Measurements from ENCODE around the gene KLK4.

The KLK4 gene

DNA sequence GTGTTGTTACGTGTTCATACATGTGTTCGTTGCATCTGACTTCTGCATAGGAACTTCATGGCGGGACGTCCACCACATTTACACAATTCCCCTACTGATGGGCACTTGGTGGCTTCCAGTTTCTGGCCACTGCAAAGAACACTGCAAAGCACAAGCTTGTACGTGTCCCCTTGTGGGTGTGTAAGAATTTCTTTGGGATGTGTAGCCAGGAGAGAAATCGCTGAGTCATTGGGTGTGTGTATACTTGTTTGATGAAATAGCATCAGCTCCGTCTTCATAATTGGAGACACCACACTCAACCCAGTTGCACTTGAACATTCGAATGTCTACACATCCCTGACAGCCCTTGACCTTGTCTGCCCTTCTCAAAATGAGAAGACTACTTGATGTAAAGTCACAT, 22.4 kb upstream of the KLK4 start:
- Histone ChIP-seq H3K4me1 (no peaks in the 10 kb centered on the region), H2AFZ (no peak overlapping the region), H3K4me2 (ENCODE audit: low read length) (no peak overlapping the region), H3K27ac (no peak overlapping the region), H3K9me3 (ENCODE audit: control insufficient read depth, low read length) (no peaks in the 10 kb centered on the region), H3K9ac (no peak overlapping the region), H3K36me3 (ENCODE audit: control insufficient read depth, insufficient read depth, low read length) (no peaks in the 10 kb centered on the region), H3K4me3 (ENCODE audit: low read depth, low read length) (no peak overlapping the region), H3K27me3 (ENCODE audit: control insufficient read depth, insufficient read depth, low read length) (no peaks in the 10 kb centered on the region), H3K79me2 (no peaks in the 10 kb centered on the region)
- TF ChIP-seq, protein P1, sequence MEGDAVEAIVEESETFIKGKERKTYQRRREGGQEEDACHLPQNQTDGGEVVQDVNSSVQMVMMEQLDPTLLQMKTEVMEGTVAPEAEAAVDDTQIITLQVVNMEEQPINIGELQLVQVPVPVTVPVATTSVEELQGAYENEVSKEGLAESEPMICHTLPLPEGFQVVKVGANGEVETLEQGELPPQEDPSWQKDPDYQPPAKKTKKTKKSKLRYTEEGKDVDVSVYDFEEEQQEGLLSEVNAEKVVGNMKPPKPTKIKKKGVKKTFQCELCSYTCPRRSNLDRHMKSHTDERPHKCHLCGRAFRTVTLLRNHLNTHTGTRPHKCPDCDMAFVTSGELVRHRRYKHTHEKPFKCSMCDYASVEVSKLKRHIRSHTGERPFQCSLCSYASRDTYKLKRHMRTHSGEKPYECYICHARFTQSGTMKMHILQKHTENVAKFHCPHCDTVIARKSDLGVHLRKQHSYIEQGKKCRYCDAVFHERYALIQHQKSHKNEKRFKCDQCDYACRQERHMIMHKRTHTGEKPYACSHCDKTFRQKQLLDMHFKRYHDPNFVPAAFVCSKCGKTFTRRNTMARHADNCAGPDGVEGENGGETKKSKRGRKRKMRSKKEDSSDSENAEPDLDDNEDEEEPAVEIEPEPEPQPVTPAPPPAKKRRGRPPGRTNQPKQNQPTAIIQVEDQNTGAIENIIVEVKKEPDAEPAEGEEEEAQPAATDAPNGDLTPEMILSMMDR (IDR thresholded peaks at IDR 0.05) = no peak

DNA sequence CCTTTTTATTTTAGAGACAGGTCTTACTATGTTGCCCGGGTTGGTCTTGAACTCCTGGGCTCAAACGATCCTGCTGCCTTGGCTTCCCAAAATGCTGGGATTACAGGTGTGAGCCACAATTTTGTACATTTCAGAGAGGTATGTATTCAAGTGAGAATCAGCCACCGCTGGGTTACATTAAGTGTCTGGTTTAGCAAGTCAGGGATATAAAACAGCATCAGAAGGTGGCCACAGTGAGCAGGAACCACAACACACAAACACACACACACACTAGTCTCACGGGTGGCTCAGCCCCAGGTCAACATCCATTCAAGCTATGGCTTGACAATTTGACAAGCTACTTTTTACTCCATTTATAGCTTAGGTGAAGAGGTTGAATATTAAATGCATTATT, 21.5 kb upstream of the KLK4 start:
- Histone ChIP-seq H3K4me1 (no peaks in the 10 kb centered on the region), H2AFZ (no peak overlapping the region), H3K79me2 (no peaks in the 10 kb centered on the region), H3K27me3 (ENCODE audit: control insufficient read depth, insufficient read depth, low read length) (no peaks in the 10 kb centered on the region), H3K9me3 (ENCODE audit: control insufficient read depth, low read length) (no peaks in the 10 kb centered on the region), H3K27ac (no peak overlapping the region), H3K4me3 (ENCODE audit: low read depth, low read length) (no peak overlapping the region), H3K36me3 (ENCODE audit: control insufficient read depth, insufficient read depth, low read length) (no peaks in the 10 kb centered on the region), H3K4me2 (ENCODE audit: low read length) (no peak overlapping the region), H3K9ac (no peak overlapping the region)
- TF ChIP-seq, protein P1 (IDR thresholded peaks at IDR 0.05) = no peak

DNA sequence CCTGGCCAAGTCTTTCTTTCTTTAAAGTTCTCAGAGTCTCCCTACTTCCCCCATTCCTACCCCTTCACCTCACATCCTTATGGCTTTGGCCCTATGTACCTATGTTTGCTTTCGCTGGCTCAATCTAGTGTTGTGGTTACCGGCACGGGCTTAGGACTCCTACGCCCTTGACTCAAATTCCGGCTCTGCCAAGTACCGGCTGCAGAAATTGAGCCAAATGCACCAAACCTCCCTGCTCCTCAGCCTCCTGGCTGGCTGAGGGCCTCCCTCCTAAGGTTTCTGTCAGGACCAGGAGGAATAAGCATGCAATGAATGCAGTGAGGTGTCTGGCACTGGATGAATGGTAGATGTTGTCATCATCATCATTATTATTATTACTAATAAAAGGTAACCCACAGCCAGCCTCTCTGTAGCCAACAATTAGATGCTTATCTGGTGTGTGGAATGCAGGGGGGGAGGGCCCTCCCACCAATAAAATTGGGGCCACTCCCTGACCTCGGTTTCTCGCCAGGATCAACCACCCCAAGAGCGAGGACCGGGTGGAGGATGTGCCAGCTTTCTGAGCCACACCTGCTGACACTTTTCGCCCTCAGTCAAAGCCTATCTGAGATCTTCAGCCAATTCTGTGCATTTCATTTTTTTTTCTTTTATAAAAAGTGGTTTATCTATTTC, 21.0 kb upstream of the KLK4 start:
- Histone ChIP-seq H3K79me2 (no peaks in the 10 kb centered on the region), H2AFZ (no peak overlapping the region), H3K36me3 (ENCODE audit: control insufficient read depth, insufficient read depth, low read length) (no peaks in the 10 kb centered on the region), H3K4me2 (ENCODE audit: low read length) (no peak overlapping the region), H3K27ac (no peak overlapping the region), H3K9me3 (ENCODE audit: control insufficient read depth, low read length) (no peaks in the 10 kb centered on the region), H3K27me3 (ENCODE audit: control insufficient read depth, insufficient read depth, low read length) (no peaks in the 10 kb centered on the region), H3K4me3 (ENCODE audit: low read depth, low read length) (no peak overlapping the region), H3K4me1 (no peaks in the 10 kb centered on the region), H3K9ac (no peak overlapping the region)
- TF ChIP-seq, protein P1 (IDR thresholded peaks at IDR 0.05) = no peak

DNA sequence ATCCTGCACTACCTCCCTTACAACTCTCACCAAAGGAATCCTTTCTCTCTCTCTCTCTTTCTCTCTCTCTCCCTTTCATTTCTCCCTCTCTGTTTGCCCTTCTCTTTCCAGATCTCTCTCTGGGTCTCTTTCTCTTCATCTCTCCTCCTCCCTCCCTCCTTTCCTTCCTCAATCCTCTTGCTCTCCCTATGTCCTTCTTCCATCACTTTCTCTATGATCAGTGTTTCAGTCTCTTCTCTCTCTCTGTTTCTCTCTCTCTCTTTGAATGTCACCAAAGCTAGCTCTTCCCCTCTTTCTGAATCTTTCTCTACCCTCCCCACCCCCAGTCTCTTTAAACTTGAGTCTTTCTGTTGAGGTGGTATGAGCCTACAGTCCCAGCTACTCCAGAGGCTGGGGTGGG, 19.8 kb upstream of the KLK4 start:
- Histone ChIP-seq H3K36me3 (ENCODE audit: control insufficient read depth, insufficient read depth, low read length) (no peaks in the 10 kb centered on the region), H3K27me3 (ENCODE audit: control insufficient read depth, insufficient read depth, low read length) (no peaks in the 10 kb centered on the region), H3K27ac (no peak overlapping the region), H3K4me2 (ENCODE audit: low read length) (no peak overlapping the region), H3K79me2 (no peaks in the 10 kb centered on the region), H2AFZ (no peak overlapping the region), H3K4me3 (ENCODE audit: low read depth, low read length) (no peak overlapping the region), H3K9me3 (ENCODE audit: control insufficient read depth, low read length) (no peaks in the 10 kb centered on the region), H3K4me1 (no peaks in the 10 kb centered on the region), H3K9ac (no peak overlapping the region)
- TF ChIP-seq, protein P1 (IDR thresholded peaks at IDR 0.05) = no peak

DNA sequence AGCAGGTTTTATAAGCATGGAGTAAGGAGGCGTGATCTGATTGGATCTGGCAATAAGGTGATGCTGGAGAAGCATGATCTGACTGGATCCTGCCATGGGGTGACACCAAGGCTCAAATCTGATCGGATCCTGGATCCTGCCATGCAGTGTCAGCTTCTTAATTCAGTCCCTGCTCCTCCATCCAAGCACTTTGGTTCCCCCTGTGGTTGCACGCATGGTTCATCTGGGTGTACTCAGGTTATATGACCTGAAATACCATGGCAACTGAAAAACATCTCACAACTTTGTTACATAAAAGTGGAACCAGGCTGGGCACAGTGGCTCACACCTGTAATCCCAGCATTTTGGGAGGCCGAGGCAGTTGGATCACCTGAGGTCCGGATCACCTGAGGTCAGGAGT, 17.6 kb upstream of the KLK4 start:
- H3K36me3 ChIP-seq (ENCODE audit: control insufficient read depth, insufficient read depth, low read length) = no peaks in the 10 kb centered on the region
- no peaks in the 10 kb centered on the region for H3K27me3 ChIP-seq (ENCODE audit: control insufficient read depth, insufficient read depth, low read length)
- H3K9me3 ChIP-seq (ENCODE audit: control insufficient read depth, low read length) = no peaks in the 10 kb centered on the region
- H3K4me2 ChIP-seq (ENCODE audit: low read length) = no peak overlapping the region
- TF ChIP-seq, protein P1 (IDR thresholded peaks at IDR 0.05) = no peak
- no peak overlapping the region for H2AFZ ChIP-seq
- no peaks in the 10 kb centered on the region for H3K79me2 ChIP-seq
- H3K4me3 ChIP-seq (ENCODE audit: low read depth, low read length) = no peak overlapping the region
- H3K4me1 ChIP-seq = no peaks in the 10 kb centered on the region
- no peak overlapping the region for H3K27ac ChIP-seq
- no peak overlapping the region for H3K9ac ChIP-seq
